BJ (cell line): Measurements from ENCODE around the gene ZSWIM4. TPM values are rescaled to one million over a fixed set of nuclear protein-coding genes. Genes with fewer than 3 reads are reported as not detected.

Source experiments
- CTCF ChIA-PET: fragments of 350-600 bp; formaldehyde crosslinking; extraction: SDS; loops from one replicate; lab custom pipeline; 2021; ENCODE audit warnings: antibody characterized with exemption, inconsistent platforms; lab: Yijun Ruan, JAX
- POLR2A ChIA-PET: fragments of 300-600 bp; sonication (Branson Sonifier 250); formaldehyde crosslinking; extraction: SDS; loops from one replicate; lab custom pipeline; 2021; ENCODE audit warnings: antibody characterized with exemption; lab: Charles Lee
- DNase-seq: peaks from one replicate; pipeline ENCODE4 v3.0.0-alpha.2; 2011; ENCODE audit warnings: low read depth
- H3K27me3 ChIP-seq: 2 replicates; pipeline ENCODE4 v1.6.0; 2011; ENCODE audit warnings: low read length; ENCODE audit not compliant: control insufficient read depth, insufficient read depth
- H3K36me3 ChIP-seq: 2 replicates; pipeline ENCODE4 v1.5.1; 2011; ENCODE audit warnings: low read length; ENCODE audit not compliant: control insufficient read depth, insufficient read depth
- H3K4me3 ChIP-seq: 2 replicates; pipeline ENCODE4 v1.5.1; 2011; ENCODE audit warnings: low read depth, mild to moderate bottlenecking, control low read depth, low read length
- polyA plus RNA-seq: library from polyadenylated mRNA; depleted of rRNA; stranded (reverse); fragments of >200 nt; gene quantifications from 2 replicates; pipeline ENCODE4 v1.2.3, GENCODE V29; 2011
- TF ChIP-seq, protein P1 (sequence below): IDR thresholded peaks from 2 replicates; pipeline ENCODE4 v1.5.1; 2011; ENCODE audit warnings: low read depth, mild to moderate bottlenecking, control low read depth, inconsistent platforms, low read length, moderate library complexity; ENCODE audit not compliant: insufficient read depth

Gene ZSWIM4
- polyA plus RNA-seq, 1 experiment = 5.7 TPM

DNA sequence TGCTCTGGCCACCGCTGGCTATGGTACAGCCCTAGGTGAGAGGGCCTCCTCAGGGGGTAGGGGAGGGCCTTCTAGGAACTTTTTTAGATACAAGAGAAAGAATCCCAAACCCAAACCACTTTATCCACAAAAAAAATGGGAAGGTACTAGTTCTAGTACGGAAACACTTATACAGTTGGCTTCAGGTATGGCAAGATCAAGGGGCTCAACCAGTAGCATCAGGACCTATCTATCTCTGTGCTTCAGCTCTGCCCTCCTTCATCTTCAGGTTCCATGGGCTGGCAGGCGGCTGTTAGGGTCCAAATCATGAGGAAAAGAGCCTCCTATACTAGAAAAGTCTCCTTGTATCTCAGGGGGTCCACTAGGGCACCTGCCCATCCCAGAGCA, 29.2 kb upstream of the ZSWIM4 start:
- Histone ChIP-seq H3K4me3 (no peak overlapping the region), H3K36me3 (peaks cover 28% of the 10 kb centered on the region), H3K27me3 (no peaks in the 10 kb centered on the region)
- POLR2A ChIA-PET = no interaction called here
- DNase-seq = no peak
- TF ChIP-seq, protein P1, sequence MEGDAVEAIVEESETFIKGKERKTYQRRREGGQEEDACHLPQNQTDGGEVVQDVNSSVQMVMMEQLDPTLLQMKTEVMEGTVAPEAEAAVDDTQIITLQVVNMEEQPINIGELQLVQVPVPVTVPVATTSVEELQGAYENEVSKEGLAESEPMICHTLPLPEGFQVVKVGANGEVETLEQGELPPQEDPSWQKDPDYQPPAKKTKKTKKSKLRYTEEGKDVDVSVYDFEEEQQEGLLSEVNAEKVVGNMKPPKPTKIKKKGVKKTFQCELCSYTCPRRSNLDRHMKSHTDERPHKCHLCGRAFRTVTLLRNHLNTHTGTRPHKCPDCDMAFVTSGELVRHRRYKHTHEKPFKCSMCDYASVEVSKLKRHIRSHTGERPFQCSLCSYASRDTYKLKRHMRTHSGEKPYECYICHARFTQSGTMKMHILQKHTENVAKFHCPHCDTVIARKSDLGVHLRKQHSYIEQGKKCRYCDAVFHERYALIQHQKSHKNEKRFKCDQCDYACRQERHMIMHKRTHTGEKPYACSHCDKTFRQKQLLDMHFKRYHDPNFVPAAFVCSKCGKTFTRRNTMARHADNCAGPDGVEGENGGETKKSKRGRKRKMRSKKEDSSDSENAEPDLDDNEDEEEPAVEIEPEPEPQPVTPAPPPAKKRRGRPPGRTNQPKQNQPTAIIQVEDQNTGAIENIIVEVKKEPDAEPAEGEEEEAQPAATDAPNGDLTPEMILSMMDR = no peak
- CTCF ChIA-PET = interaction anchor here (0.6 kb wide), 1 partner anchor 583 kb away, joined by 4 read pairs; no protein-coding TSS in a partner anchor

GRCh38 chr19:13768510-13768909, 26.7 kb upstream of the ZSWIM4 start:
- TF ChIP-seq, protein P1 = no peak
- Histone ChIP-seq H3K36me3 (peaks cover 21% of the 10 kb centered on the region), H3K27me3 (no peaks in the 10 kb centered on the region), H3K4me3 (no peak overlapping the region)
- CTCF ChIA-PET = no interaction called here
- POLR2A ChIA-PET = interaction anchor here (0.6 kb wide), 1 partner anchor 14 kb away, joined by 10 read pairs; no protein-coding TSS in a partner anchor
- no peak for DNase-seq

- TF ChIP-seq, protein P1 = no peak
- DNase-seq = no peak
- POLR2A ChIA-PET = no interaction called here
- Histone ChIP-seq H3K27me3 (no peaks in the 10 kb centered on the region), H3K36me3 (peaks cover 21% of the 10 kb centered on the region), H3K4me3 (no peak overlapping the region)
- CTCF ChIA-PET = no interaction called here
Observed at GRCh38 chr19:13770013-13770635, 25.1 kb upstream of the ZSWIM4 start.

- TF ChIP-seq, protein P1 = no peak
- ChIA-PET CTCF (interaction anchor here (0.7 to 1.9 kb wide), 7 partner anchors 10 to 297 kb away, joined by 3 to 6 read pairs (median 3); partner anchors contain the start of genes MISP3 and MRI1), POLR2A (interaction anchor here (0.6 to 1.4 kb wide), 2 partner anchors 9 to 13 kb away, joined by 3 read pairs; no protein-coding TSS in a partner anchor)
- Histone ChIP-seq H3K36me3 (peaks cover 24% of the 10 kb centered on the region), H3K4me3 (peak within 1 kb of the TSS; percentile 94), H3K27me3 (no peaks in the 10 kb centered on the region)
- DNase-seq = peak; percentile 73
Observed at GRCh38 chr19:13774217-13775191, 20.7 kb upstream of the ZSWIM4 start, which contains the start of gene C19orf53. TSS of gene C19orf53 (plus strand) at chr19:13774456. CDS start at chr19:13774478, 22 bp downstream.

DNA sequence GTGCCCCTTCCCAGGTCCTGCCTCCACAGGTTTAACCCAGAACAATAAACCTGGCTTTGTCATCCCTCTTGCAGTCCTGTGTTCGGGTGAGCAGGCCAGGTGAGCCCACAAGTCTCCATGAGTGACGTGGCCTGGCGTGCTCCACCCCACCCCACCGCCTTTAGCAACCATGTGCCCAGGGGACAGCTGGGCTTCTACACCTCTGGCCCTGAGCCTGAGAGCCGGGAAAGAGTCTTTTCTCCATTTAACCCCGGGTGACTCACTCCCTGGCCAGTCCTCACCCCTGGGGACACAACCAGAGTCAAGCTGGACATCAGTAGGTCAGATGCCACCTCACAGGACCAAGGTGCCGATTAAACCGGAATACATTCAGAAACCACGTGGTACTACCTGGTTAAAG, 16.8 kb upstream of the ZSWIM4 start:
- ChIA-PET CTCF (no interaction called here), POLR2A (no interaction called here)
- TF ChIP-seq, protein P1 = no peak
- Histone ChIP-seq H3K36me3 (peaks cover 16% of the 10 kb centered on the region), H3K27me3 (no peaks in the 10 kb centered on the region), H3K4me3 (no peak overlapping the region)
- no peak for DNase-seq
